B cell (primary cell): ENCODE measurements around the gene PIGH. TPM values are rescaled to one million over a fixed set of nuclear protein-coding genes. Genes with fewer than 3 reads are reported as not detected.

ENCODE experiments used
- ATAC-seq: fragments of 200-7000 bp; cut with Tn5 transposase; one replicate; pipeline ENCODE4 v1.10.0; 2021; ENCODE audit warnings: low read depth, mild to moderate bottlenecking, moderate number of reproducible peaks, moderate library complexity
- CTCF ChIA-PET: fragments of 350-600 bp; sonication (Branson Sonifier 250); formaldehyde crosslinking; loops from one replicate; lab custom pipeline; 2021; ENCODE audit warnings: antibody characterized with exemption, inconsistent platforms; lab: Charles Lee
- POLR2A ChIA-PET: fragments of 350-600 bp; sonication (Branson Sonifier 250); formaldehyde crosslinking; loops from one replicate; lab custom pipeline; 2021; ENCODE audit warnings: antibody characterized with exemption; lab: Charles Lee
- DNase-seq: peaks from one replicate; pipeline ENCODE4 v3.0.0; 2013
- H2AFZ ChIP-seq: 2 replicates; pipeline ENCODE4 v1.6.1; 2012; ENCODE audit warnings: mild to moderate bottlenecking, low read depth, low read length; ENCODE audit not compliant: insufficient read depth, poor library complexity, severe bottlenecking
- H3K27ac ChIP-seq, 2 donors: 1 replicate in 1 of 2; 2 replicates in 1 of 2; pipeline ENCODE4 v1.5.1; 2012 to 2013; ENCODE audit warnings: low read length in 2 of 2, mild to moderate bottlenecking in 2 of 2, moderate library complexity in 1 of 2
- H3K27me3 ChIP-seq, 4 experiments: fragments of 200-600 bp in 1 of 4; sonication (generic) in 1 of 4; replicated peaks in 1 of 4; 1 replicate in 2 of 4; 2 replicates in 2 of 4; pipeline versions ENCODE4 v1.6.1 to v1.7.0; 2013 to 2016; ENCODE audit warnings: low read length in 3 of 4, mild to moderate bottlenecking in 2 of 4, mixed read lengths in 1 of 4, moderate library complexity in 1 of 4; ENCODE audit not compliant: insufficient read depth in 4 of 4, control insufficient read depth in 3 of 4; ENCODE audit errors: control extremely low read depth in 1 of 4
- H3K36me3 ChIP-seq, 2 experiments: replicated peaks in 1 of 2; 1 replicate in 1 of 2; 2 replicates in 1 of 2; pipeline versions ENCODE4 v1.6.1 to v1.7.1; 2013; ENCODE audit warnings: low read length in 1 of 2; ENCODE audit not compliant: insufficient read depth in 2 of 2, control insufficient read depth in 1 of 2; ENCODE audit errors: control extremely low read depth in 1 of 2, extremely low read depth in 1 of 2
- H3K4me1 ChIP-seq, 2 donors: fragments of 200-600 bp in 1 of 2; sonication (generic) in 1 of 2; 1 replicate in 1 of 2; 2 replicates in 1 of 2; pipeline versions ENCODE4 v1.5.1 to v1.6.1; 2013 to 2017; ENCODE audit warnings: low read length in 2 of 2; ENCODE audit not compliant: control insufficient read depth in 2 of 2, insufficient read depth in 2 of 2
- H3K4me2 ChIP-seq: replicated peaks from 2 replicates; pipeline ENCODE3; 2012; ENCODE audit warnings: mild to moderate bottlenecking, low read depth, low read length; ENCODE audit not compliant: poor library complexity, severe bottlenecking
- H3K4me3 ChIP-seq, 5 experiments: fragments of 200-600 bp in 1 of 5; sonication (generic) in 1 of 5; 1 replicate in 3 of 5; 2 replicates in 2 of 5; pipeline versions ENCODE4 v1.5.1 to v1.7.0; 2011 to 2016; ENCODE audit warnings: low read length in 4 of 5, mild to moderate bottlenecking in 4 of 5, low read depth in 2 of 5, control low read depth in 1 of 5, moderate library complexity in 1 of 5; ENCODE audit not compliant: insufficient read depth in 1 of 5; ENCODE audit errors: control extremely low read depth in 1 of 5, extremely low read depth in 1 of 5
- H3K79me2 ChIP-seq: fragments of 200-600 bp; sonication (generic); one replicate; pipeline ENCODE4 v1.6.0; 2016; ENCODE audit warnings: low read length; ENCODE audit not compliant: control insufficient read depth, insufficient read depth
- H3K9ac ChIP-seq: fragments of 200-600 bp; sonication (generic); 2 replicates; pipeline ENCODE4 v1.6.1; 2017; ENCODE audit warnings: mild to moderate bottlenecking, low read length, moderate library complexity
- H3K9me3 ChIP-seq, 3 donors: one replicate each; pipeline versions ENCODE4 v1.6.1 to v1.7.1; 2013; ENCODE audit warnings: low read length in 2 of 3; ENCODE audit not compliant: control insufficient read depth in 2 of 3, insufficient read depth in 1 of 3; ENCODE audit errors: control extremely low read depth in 1 of 3
- H4K20me1 ChIP-seq: 2 replicates; pipeline ENCODE4 v1.6.0; 2012; ENCODE audit warnings: mild to moderate bottlenecking, low read length; ENCODE audit not compliant: insufficient read depth, control insufficient read depth, poor library complexity, severe bottlenecking
- H3K27ac Mint-ChIP-seq: one replicate; pipeline ENCODE4 v1.8.0; 2021; ENCODE audit warnings: mixed read lengths
- H3K27me3 Mint-ChIP-seq: one replicate; pipeline ENCODE4 v1.8.0; 2021; ENCODE audit warnings: mixed read lengths
- H3K4me1 Mint-ChIP-seq: one replicate; pipeline ENCODE4 v1.8.0; 2021; ENCODE audit warnings: mixed read lengths
- H3K4me3 Mint-ChIP-seq: one replicate; pipeline ENCODE4 v1.8.0; 2021; ENCODE audit warnings: mixed read lengths
- H3K9me3 Mint-ChIP-seq: one replicate; pipeline ENCODE4 v1.8.0; 2022; ENCODE audit warnings: mixed read lengths; ENCODE audit not compliant: insufficient read depth
- CTCF ChIP-seq: fragments of 200-600 bp; IDR thresholded peaks from one replicate; pipeline ENCODE4 v1.8.0; 2022; ENCODE audit warnings: antibody characterized with exemption, mild to moderate bottlenecking
- EZH2 ChIP-seq: IDR thresholded peaks from 2 replicates; pipeline ENCODE4 v1.6.1; 2012; ENCODE audit warnings: borderline replicate concordance, low read depth, mild to moderate bottlenecking, moderate library complexity, low read length; ENCODE audit not compliant: insufficient read depth, poor library complexity, severe bottlenecking
- WGBS: methylation state at CpG from one replicate; pipeline ENCODE4 v1.1.5; 2013; ENCODE audit warnings: missing lambda C conversion rate; ENCODE audit not compliant: insufficient coverage; 5-methylcytosine and 5-hydroxymethylcytosine counted together
- intact Hi-C: fragments of 100-400 bp; cut with micrococcal nuclease; formaldehyde crosslinking; loops from one replicate; pipeline ENCODE4 v1.10.0; 2022
- polyA plus RNA-seq: library from polyadenylated mRNA; depleted of rRNA; stranded (reverse); fragments of >200 nt; gene quantifications from 2 replicates; pipeline ENCODE4 v1.2.3, GENCODE V29; 2012
- total RNA-seq, 2 donors: library from RNA; stranded (reverse); fragments of 120-200 nt in 1 of 2; gene quantifications; 1 replicate in 1 of 2; 2 replicates in 1 of 2; pipeline versions ENCODE4 v1.2.3 to v1.2.4, GENCODE V29; 2013 to 2022

PIGH gene
- total and polyA plus RNA-seq, 2 donors (not counting 1 experiment from before 2014, with no cell fraction given), result 26.7 to 48.0 TPM

GRCh38 chr14:67562776-67563150 is 37.3 kb downstream of the PIGH start:
- H3K79me2 ChIP-seq, result no peaks in the 10 kb centered on the region
- H2AFZ ChIP-seq, result no peak overlapping the region
- H3K4me3 Mint-ChIP-seq, result no peak overlapping the region
- peaks cover 3% of the 10 kb centered on the region for H3K27me3 Mint-ChIP-seq
- peaks cover 4% of the 10 kb centered on the region for H3K4me1 Mint-ChIP-seq
- H3K9me3 ChIP-seq, result peaks cover 0 to 3% (median 0%) of the 10 kb centered on the region in 3 donors
- intact Hi-C loops, result no loop called here
- no peak overlapping the region for H3K4me2 ChIP-seq
- H3K27ac ChIP-seq, result no peak overlapping the region
- H3K36me3 ChIP-seq, result no peaks in the 10 kb centered on the region
- no peak overlapping the region for H3K4me3 ChIP-seq
- no peaks in the 10 kb centered on the region for H3K4me1 ChIP-seq
- no peaks in the 10 kb centered on the region for H4K20me1 ChIP-seq
- ATAC-seq, result no peak
- no peak overlapping the region for H3K27ac Mint-ChIP-seq
- no peak overlapping the region for H3K9ac ChIP-seq
- CTCF ChIA-PET, result interaction anchor here (0.6 to 4.7 kb wide), 5 partner anchors 9 to 136 kb away, joined by 3 to 27 read pairs (median 4); no protein-coding TSS in a partner anchor
- H3K9me3 Mint-ChIP-seq, result no peaks in the 10 kb centered on the region
- POLR2A ChIA-PET, result no interaction called here
- no peaks in the 10 kb centered on the region for H3K27me3 ChIP-seq
- TF ChIP-seq CTCF, result no peak
- TF ChIP-seq EZH2, result no peak
- 94% methylated on average over 3 of the region's 5 CpGs for WGBS
- no peak for DNase-seq

DNA sequence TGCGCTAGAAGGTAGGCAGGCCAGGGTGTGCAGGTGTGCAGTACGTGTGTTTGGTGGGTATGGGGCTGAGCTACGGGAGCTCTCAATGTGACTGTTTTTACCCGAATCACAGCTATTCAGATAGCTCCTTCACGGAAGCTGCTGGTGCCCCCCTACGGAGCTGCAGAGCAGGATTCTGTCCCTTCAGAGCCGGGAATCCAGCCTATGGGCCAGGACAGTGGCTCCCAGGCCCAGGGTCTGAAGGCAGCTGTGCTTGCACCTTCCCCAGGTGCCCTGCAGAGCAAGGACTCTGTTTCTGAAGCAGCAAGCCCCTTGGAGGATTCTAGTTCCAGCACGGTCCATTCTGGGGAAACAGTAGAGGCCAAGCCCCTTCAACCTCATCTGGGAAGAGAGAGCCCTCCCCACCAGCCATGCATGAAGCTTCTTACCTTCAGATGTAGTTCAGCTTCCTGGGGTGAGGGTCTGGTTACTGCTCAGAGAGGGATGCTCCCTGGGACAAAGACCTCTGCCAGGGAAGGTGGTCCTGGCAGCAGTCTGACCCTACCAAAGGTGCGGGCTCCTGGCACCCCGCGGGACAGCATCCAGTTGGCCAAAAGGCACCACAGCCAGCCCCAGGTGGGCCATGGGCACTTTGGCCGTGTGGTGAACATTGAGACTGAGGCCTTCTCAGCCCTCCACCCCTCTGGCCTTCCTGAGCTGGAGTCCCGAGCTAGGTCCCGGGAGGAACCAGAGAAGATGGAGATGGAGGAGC is 37.9 kb downstream of the PIGH start:
- CTCF ChIA-PET, result interaction anchor here (0.6 to 4.7 kb wide), 7 partner anchors 9 to 142 kb away, joined by 3 to 27 read pairs (median 4); no protein-coding TSS in a partner anchor
- no peak overlapping the region for H3K27ac ChIP-seq
- no peaks in the 10 kb centered on the region for H3K4me1 ChIP-seq
- peaks cover 0 to 3% (median 0%) of the 10 kb centered on the region in 3 donors for H3K9me3 ChIP-seq
- no peaks in the 10 kb centered on the region for H3K27me3 ChIP-seq
- no peak for TF ChIP-seq CTCF
- no peak for TF ChIP-seq EZH2
- intact Hi-C loops, result no loop called here
- Mint-ChIP-seq H3K4me3 (no peak overlapping the region), H3K4me1 (peaks cover 4% of the 10 kb centered on the region), H3K9me3 (no peaks in the 10 kb centered on the region), H3K27ac (no peak overlapping the region), H3K27me3 (peaks cover 3% of the 10 kb centered on the region)
- H3K79me2 ChIP-seq, result no peaks in the 10 kb centered on the region
- H2AFZ ChIP-seq, result no peak overlapping the region
- no peak overlapping the region for H3K4me2 ChIP-seq
- H3K36me3 ChIP-seq, result no peaks in the 10 kb centered on the region
- ATAC-seq, result no peak
- no peak for DNase-seq
- H4K20me1 ChIP-seq, result no peaks in the 10 kb centered on the region
- no peak overlapping the region for H3K4me3 ChIP-seq
- 84% methylated on average over 10 of the region's 14 CpGs for WGBS
- POLR2A ChIA-PET, result no interaction called here
- no peak overlapping the region for H3K9ac ChIP-seq
